Measurements from ENCODE around the gene KDM7A. TPM values are rescaled to one million over a fixed set of nuclear protein-coding genes. Genes with fewer than 3 reads are reported as not detected.
"Not testable (repeated sequence)": the region's sequence is repeated elsewhere in the genome, so short reads cannot be mapped to it uniquely, and the experiment has no call there.

Gene KDM7A
- total RNA-seq, 4 donors from 2014 or later, result 21.9 to 84.2 (median 54.6) TPM

- intact Hi-C loops (cut with DNase I; ENCODE audit: low total_unique reads), result no loop called here
- Histone ChIP-seq H3K4me3 (no peak overlapping the region), H3K9me3 (no peaks in the 10 kb centered on the region), H3K4me1 (peaks cover 0 to 11% (median 0%) of the 10 kb centered on the region in 4 donors), H3K36me3 (no peaks in the 10 kb centered on the region), H3K27ac (no peak overlapping the region), H3K27me3 (no peaks in the 10 kb centered on the region)
- TF ChIP-seq POLR2AphosphoS5 (IDR thresholded peaks at IDR 0.05) (no peak), POLR2A (IDR thresholded peaks at IDR 0.05) (no peak), CTCF (IDR thresholded peaks at IDR 0.05) (no peak), EP300 (IDR thresholded peaks at IDR 0.05; ENCODE audit: low read depth) (no peak)
- no peak for DNase-seq
- in situ Hi-C loops (cut with MboI; ENCODE audit: low pct_ligation_motif_present in 1 of 4, low pct_unique_long_range_greater_than_20kb in 1 of 4, low sequenced_read_pairs in 3 of 4), result no loop called here
These were observed 26.8 kb upstream of the KDM7A start for GRCh38 chr7:140203556-140203955.

- WGBS, 2 donors (ENCODE audit: low coverage in 1 of 2), result 81 to 93% methylated on average over 6 of the region's 6 CpGs
- H3K36me3 ChIP-seq; H3K4me3 ChIP-seq; intact Hi-C loops (cut with DNase I; ENCODE audit: low total_unique reads); in situ Hi-C loops (cut with MboI; ENCODE audit: low pct_ligation_motif_present in 1 of 4, low pct_unique_long_range_greater_than_20kb in 1 of 4, low sequenced_read_pairs in 3 of 4); H3K27ac ChIP-seq; H3K9me3 ChIP-seq; H3K27me3 ChIP-seq; DNase-seq: not testable (repeated sequence)
- peaks cover 0 to 11% (median 0%) of the 10 kb centered on the region in 4 donors for H3K4me1 ChIP-seq
These were observed 26.2 kb upstream of the KDM7A start for GRCh38 chr7:140202942-140203341.

GRCh38 chr7:140201393-140201792 lies 24.6 kb upstream of the KDM7A start:
- intact Hi-C loops (cut with DNase I; ENCODE audit: low total_unique reads), result no loop called here
- H3K36me3 ChIP-seq, result no peaks in the 10 kb centered on the region

GRCh38 chr7:140200061-140200989 lies 23.5 kb upstream of the KDM7A start:
- no peak overlapping the region for H3K4me3 ChIP-seq
- intact Hi-C loops (cut with DNase I; ENCODE audit: low total_unique reads) (no loop called here), in situ Hi-C loops (cut with MboI; ENCODE audit: low pct_ligation_motif_present in 1 of 4, low pct_unique_long_range_greater_than_20kb in 1 of 4, low sequenced_read_pairs in 3 of 4) (no loop called here)
- H3K9me3 ChIP-seq, result no peaks in the 10 kb centered on the region
- no peaks in the 10 kb centered on the region for H3K36me3 ChIP-seq
- DNase-seq, result peak; percentile 57
- 68 to 81% methylated on average over 4 to 15 of the region's 15 CpGs for WGBS, 2 donors (ENCODE audit: low coverage in 1 of 2)
- no peaks in the 10 kb centered on the region for H3K27me3 ChIP-seq
- no peaks in the 10 kb centered on the region for H3K4me1 ChIP-seq
- no peak overlapping the region for H3K27ac ChIP-seq
- TF ChIP-seq POLR2AphosphoS5 (IDR thresholded peaks at IDR 0.05) (peak in 1 of 3 donors; percentile 5), EP300 (IDR thresholded peaks at IDR 0.05; ENCODE audit: low read depth) (no peak), POLR2A (IDR thresholded peaks at IDR 0.05) (no peak), CTCF (IDR thresholded peaks at IDR 0.05) (no peak)

More at GRCh38 chr7:140201393-140201792, 24.6 kb upstream of the KDM7A start:
- Histone ChIP-seq H3K4me1 (peaks cover 0 to 7% (median 0%) of the 10 kb centered on the region in 4 donors), H3K9me3 (no peaks in the 10 kb centered on the region), H3K27me3 (no peaks in the 10 kb centered on the region), H3K27ac (no peak overlapping the region), H3K4me3 (no peak overlapping the region)
- in situ Hi-C loops (cut with MboI; ENCODE audit: low pct_ligation_motif_present in 1 of 4, low pct_unique_long_range_greater_than_20kb in 1 of 4, low sequenced_read_pairs in 3 of 4), result no loop called here
- no peak for TF ChIP-seq CTCF (IDR thresholded peaks at IDR 0.05)
- no peak for TF ChIP-seq EP300 (IDR thresholded peaks at IDR 0.05; ENCODE audit: low read depth)
- no peak for DNase-seq
- WGBS, 2 donors (ENCODE audit: low coverage in 1 of 2), result 79 to 89% methylated on average over 6 of the region's 6 CpGs

Data from transverse colon (tissue), 4 donors.